Measurements from ENCODE around the gene DNAJB6. TPM values are rescaled to one million over a fixed set of nuclear protein-coding genes. Genes with fewer than 3 reads are reported as not detected.

The DNAJB6 gene
- total RNA-seq, 1 donor from 2014 or later = 95.8 TPM

DNA sequence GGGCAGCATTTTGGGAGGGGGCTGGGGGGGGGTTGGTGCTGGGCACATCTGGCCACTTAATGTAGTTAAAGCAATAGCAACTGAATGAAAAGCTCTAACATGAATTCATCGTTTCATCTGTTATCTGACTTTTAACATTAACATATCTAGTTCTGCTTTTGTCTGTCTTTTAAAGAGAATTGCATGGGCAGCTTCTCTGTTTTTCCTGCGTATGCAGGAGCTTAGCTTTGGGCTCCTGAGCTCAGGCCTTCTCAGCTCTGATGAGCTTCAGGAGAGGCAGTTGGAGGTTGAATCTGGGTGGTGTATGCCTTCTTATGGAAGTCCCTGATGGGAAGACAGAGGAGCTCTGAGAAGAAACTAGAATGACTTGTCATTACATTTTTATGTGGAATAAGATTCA is 58.4 kb downstream of the DNAJB6 start:
- DNase-seq (ENCODE audit: low spot score) = no peak

DNA sequence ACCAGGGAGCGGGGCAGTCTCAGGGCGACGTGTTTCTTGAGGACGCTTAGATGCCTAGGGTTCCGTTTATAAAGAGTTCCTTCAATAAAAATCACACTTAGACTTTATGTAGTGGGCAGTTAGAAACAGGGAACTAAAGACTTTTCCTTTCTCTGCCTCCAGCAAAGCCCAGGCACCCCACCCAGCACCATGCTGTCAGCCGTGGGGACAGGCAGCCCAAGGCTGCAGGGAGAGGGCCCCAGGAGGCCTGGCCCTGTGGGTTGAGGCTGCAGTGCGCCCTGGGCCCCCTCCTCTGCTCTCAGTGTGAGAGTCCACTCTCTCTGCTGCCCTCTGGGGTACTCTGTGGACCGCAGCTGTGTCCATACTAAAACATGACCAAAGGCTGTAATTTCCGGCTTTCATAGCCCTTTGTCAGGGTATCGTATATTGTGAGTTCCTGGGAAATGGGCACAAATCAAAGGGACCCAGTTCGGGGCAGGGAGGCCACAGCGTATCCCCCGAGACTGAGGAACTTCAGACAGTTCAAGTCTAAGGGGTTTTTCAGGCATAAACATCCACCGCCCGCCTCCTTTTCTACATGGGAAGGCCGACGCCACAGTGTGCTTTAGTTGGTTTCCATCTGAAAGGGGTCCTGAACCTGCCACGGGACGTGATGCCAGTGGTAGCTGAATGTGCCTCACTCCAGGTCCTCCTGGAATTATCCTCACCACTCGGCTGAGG is 59.7 kb downstream of the DNAJB6 start:
- DNase-seq (ENCODE audit: low spot score) = no peak

DNA sequence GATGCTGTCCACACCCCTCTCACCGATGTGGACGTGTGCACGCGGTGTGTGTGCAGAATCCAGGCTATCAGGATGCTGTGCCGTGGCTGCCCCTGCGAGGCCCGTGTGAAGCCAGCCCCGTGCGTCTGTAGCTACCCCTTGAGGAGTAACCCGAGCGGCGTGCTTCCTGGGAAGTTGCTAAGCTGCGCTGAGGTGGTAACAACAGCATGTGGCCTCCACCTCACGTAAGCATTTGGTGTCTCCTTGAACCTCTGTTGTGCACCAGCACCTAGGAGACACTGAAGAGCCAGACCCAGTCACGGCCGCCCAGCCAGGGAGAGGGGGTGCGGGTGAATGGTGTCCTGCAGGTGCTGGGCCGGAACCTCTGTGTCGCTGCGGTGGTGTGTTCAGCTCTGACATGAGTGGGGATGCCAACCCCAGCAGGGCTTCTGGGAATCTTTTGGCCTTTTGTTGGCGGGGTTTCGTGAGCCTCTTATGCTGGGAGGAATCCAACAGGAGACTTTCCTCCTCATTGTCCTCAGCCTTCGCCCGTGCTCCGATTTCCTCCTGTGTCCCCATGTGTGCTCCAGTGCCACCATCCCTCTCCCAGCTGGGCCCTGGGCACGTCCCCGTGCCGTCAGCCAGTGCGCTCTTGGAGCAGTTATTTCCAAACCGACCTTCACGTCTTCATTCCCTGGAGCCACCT is 60.4 kb downstream of the DNAJB6 start:
- DNase-seq (ENCODE audit: low spot score) = no peak

DNA sequence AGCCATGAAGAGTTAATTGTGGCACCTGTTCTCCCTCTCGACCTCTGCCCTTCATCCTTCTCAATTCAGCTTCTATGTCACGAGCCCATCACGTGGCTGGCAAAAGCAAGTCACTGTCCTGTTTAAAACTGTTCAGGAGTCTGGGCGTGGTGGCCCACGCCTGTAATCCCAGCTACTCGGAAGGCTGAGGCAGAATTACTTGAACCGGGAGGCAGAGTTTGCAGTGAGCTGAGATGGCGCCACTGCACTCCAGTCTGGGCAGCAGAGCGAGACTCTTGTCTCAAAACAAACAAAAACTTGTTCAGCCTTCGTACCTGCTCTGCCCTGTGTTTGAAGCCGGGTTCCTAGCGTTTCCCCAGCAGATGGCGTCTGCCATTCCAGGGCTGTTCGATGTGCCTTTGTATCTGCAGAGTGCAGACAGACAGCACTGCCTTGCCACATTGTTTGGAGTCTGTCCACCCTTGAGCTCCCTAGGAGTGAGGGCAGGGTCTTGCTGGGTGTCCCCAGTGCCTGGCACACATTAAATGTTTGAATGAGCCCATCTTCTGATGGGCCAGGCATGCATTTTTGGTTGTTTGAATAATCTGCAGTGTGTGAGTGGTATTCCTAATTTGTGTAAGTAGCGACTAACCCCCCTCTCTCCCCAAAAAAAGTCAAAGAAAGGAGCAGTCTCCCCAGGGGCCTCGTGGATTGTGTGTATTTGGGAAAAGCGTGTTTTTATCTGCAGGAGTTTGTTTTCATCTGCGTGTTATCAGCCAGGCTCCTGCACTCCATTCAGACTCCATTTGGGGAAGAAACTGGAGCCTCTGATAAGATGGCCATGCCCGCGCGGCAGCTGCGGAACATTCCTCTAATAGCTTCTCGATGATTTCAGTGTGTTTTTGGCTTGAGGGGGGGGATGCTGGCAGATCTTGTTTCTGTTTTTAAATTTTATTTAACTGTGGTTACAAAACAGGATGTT is 61.2 kb downstream of the DNAJB6 start:
- DNase-seq (ENCODE audit: low spot score) = peak; percentile 40

DNA sequence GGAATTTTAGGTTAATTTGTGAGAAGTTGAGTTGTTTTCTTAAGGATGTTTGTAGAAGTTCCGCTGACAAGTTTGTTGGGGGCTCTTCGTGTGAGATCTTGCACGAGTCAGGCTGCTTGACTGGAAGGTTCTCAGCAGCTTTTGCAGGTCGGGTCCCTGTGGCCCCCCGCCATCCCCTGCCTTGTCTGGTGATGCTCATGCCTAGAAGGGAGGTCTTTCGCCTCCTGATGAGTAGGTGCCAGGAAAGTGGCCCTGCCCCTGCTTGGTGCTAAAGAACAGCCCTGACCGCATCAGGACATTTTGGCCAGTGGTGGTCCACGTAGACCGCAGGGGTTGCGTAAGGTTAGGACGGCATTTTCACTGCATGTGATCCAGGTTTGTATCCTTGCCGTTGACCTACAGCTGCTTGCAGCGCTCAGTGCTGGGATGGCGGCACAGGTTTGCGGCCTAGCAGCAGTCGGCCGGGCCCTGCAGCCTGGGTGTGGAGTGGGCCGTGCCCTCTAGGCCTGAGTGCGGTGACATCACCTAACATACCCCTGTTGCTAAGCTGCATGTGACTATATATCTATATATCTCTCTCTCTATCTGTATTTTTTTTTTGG is 62.4 kb downstream of the DNAJB6 start:
- DNase-seq (ENCODE audit: low spot score) = no peak

DNA sequence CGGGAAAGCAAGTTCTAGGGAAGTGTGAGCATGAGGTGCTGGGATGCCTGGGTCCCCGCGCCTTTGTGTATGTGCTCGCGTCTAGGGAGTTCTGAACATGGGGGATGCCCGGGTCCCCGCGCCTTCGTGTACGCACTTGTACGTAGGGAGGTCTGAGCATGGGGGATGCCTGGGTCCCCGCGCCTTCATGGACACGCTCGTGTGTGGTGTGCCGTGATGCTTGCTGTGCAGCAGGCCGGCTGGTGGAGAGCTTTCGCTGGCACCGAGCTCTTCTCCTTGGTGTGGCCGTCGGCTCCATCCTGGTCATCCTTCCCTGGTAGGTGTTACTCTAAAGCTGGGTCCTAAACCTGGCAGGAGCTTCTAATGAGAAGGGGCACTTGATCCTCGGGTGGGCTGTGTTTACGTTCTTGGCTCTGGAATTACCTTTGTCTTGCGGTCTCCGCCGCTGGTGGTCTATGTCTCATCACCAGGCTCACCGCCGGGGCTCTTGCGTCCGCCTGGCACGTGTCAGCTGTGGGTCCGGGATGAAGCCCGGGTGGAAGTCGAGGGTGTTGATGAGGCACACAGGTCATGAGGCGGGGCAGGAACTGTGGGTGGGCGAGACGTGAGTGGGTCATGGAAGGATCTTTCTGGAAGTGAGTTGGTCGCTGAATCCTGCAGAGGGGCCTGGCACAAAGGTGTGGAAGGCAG is 63.5 kb downstream of the DNAJB6 start:
- DNase-seq (ENCODE audit: low spot score) = no peak

DNA sequence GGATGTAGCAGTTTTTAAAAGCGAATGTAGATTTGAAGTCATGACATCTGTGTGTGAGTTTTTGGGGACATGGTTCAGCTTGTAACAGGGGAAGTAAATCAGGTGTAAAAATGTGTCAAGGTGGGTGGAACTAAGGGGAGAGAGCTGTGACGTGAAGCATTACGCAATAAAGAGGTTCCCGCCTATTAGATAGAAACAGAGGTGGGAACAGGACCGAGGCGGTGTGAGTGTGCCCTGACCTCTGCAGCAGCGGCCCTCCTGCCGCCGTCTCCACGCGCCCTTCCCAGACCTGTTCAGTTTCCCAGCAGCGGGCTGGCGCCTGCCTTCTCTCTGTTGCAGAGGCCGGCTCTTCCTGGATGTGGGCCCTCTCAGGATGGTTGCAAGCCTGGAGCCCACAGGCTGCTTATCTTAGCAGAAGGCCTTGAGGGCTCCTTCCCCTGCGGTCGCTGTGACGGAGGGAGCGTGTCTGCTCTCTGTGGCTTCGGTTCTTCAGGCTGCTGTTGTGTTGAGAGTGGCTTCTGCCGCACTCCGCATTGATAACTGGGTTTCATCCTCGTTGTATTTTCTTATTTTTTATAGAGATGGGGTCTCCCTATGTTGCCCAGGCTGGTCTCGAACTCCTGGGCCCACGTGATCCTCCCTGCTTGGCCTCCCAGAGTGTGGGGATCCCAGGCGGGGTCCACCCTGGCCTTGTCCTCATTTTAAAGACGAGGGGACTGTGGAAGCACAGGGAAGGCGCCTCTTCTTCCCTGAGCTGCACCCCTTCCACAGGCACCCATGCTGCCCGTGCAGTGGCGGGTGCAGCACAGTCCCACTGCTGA is 65.0 kb downstream of the DNAJB6 start:
- DNase-seq (ENCODE audit: low spot score) = no peak

DNA sequence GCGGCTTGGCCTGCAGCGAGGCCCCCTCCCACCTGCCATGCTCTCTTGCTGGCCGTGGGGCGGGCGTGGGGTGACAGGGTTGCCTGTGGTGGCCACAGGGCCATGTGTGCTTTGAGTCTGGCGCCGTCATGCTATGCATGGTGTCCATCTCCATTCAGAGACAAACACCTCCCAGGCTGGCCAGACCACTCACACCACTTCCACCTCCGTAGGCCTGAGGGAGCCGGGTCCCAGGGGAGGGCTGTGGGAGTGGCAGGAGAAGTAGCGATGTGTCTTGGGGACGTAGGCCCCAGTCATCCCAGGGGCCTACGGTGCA is 65.5 kb downstream of the DNAJB6 start:
- DNase-seq (ENCODE audit: low spot score) = no peak

DNA sequence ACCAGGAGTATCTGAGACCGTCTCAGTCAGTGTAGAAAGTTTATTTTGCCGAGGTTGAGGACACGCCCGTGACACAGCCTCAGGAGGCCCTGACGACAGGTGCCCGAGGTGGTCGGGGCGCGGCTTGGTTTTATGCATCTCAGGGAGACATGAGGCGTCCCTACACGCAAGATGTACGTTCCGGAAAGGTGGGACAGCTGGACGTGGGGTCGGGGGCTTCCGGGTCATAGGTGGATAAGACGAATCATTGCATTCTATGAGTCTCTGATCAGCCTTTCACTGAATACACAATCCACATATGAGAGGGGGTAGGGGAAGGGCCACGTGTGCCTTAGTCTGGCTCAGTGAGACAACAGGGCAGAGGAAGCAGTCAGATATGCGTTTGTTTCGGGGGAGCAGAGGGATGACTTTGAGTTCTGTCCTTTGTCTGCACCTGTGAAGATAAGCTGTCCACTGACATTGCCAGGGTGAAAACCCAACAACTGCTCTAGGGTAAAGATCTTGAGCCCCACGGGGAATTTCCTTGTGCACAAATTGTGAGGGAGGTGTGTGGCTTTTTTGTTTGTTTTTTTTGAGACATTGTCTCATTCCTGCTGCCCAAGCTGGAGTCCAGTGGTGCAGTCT is 66.2 kb downstream of the DNAJB6 start:
- DNase-seq (ENCODE audit: low spot score) = no peak

DNA sequence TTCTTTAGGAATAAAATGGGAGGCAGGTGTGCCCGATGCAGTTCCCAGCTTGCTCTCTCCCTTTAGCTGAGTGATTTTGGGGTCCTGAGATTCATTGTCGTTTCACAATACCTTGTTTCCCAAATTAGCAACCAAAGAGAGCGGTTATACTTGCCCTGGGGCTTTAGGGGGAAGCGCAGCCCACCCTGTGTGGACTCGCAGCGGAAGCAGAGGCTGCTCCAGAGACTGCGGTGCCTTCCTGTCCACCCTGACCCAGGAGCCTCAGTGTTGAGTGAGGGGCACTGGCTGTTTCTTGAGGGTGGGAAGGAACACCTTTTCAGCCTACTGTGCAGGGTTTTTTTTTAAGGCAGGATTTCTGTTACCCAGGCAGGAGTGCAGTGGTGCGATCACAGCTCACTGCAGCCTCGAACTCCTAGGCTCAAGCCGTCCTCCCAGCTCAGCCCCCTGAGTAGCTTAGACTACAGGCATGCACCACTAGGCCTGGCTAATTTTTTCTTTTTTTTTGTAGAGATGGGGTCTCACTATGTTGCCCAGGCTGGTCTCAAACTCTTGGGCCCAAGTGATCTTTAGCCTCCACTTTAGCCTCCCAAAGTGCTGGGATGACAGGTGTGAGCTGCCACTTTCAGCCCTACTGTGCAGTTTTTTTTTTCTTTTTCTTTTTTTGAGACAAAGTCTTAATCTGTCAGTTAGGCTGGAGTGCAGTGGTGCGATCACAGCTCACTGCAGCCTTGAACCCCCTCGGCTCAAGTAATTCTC is 67.0 kb downstream of the DNAJB6 start:
- no peak for DNase-seq (ENCODE audit: low spot score)

DNA sequence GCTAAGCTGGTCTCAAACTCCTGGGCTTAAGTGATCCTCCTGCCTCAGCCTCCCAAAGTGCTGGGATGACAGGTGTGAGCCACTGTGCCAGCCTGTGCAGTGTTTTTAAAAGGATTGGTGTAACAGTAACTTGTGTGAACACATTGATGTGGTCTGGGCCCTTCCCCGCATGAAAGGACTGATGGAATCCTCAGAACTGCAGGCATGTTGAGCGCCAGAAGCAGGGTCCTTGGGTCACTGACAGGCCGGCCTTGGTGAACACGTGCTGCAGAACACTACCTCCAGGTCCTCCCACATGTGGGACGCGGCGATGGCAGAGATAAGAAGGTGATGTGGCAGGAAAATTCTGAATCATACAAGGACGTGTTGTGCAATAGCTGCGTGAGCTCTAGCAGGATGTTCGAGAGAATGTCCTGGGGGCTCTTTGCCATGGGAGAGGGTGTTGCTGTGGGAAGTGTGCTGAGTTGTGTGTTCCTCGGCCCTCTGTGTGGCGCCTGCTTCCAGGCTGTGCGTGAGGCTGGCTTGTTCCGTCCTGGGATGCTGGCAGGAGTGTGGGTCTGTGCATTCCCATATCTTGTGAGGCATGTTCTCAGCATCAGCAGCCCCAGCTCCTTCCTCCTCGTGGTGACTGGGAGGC is 68.2 kb downstream of the DNAJB6 start:
- peak; percentile 34 for DNase-seq (ENCODE audit: low spot score)

DNA sequence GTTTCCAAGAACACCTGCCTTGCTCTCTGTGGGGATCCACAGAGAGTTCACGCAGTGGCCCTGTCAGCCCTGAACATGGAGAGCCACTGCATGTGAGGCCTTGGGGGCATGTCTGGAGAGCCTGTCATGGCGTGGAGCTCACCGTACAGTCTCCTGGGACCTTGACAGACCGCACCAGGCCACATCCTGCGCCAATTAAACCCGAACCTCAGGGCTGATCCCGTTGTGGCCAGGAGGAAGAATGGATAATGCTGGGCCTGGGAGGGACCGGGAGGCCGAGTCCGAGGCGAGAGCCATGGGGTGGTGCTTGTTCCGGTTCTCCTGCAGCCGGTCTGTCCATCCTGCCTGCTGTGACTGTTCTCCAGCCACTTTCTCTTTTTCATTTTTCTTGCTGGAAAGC is 68.7 kb downstream of the DNAJB6 start:
- no peak for DNase-seq (ENCODE audit: low spot score)

DNA sequence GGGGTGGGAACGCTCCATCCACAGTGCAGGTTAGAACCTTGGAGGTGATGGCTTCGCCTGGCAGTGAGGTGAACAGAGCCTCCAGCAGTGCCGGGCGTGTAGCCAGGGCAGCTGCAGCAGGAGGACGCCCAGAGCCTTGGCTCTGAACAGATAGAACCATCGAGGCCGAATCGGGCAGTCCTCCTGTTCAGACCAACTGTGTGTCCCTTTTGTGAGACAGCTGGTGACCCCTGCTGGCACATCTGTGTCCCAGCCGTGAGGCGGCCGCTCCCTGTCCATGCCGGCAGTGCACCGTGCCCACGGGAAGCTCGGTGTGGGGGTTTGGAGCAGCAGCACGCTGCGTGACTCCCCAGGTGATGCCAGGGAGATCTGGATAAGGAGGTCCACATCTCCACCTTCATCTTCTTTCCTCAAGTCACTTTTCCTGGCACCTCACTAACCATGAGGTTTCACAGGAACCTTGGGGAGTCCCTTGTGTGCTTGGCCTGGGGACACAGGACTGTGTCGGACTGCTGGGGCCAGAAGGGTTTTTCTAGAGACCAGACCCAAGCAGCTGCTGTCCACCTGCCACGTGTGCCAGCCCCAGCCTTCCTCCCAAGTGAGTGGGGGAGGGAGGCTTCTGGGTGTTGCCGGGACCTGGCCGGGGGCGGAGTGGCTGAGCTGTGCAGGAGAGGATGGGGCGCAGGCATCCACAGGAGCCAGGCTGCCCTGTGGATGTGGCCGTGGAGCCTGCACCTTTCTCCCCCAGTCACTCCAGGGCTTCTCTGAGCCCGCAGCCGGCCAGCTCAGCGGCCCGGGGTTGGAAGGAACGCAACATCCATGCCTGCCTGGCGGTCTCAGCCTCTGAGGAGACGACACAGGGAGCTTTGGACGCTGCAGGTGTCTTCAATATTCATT is 69.4 kb downstream of the DNAJB6 start:
- no peak for DNase-seq (ENCODE audit: low spot score)

DNA sequence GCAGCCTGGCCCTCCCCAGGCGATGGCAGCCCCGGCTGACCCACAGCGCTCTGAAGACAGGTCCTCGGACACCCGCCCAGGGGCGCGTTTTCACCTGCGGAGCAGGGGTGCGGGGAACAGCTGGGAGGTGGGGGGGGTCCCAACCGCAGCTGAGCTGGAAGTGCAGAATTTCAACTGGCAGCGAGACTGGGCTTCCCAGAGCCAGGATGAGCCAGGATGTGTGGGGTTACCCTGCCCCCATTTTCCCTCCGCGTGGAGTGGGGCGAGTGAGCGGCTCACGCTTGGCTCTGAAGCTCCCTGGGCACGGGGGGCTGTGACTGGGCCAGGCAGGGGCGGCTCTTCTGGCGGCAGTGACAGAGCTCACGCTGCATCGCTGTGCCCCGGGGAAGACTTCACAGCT is 70.2 kb downstream of the DNAJB6 start:
- no peak for DNase-seq (ENCODE audit: low spot score)

DNA sequence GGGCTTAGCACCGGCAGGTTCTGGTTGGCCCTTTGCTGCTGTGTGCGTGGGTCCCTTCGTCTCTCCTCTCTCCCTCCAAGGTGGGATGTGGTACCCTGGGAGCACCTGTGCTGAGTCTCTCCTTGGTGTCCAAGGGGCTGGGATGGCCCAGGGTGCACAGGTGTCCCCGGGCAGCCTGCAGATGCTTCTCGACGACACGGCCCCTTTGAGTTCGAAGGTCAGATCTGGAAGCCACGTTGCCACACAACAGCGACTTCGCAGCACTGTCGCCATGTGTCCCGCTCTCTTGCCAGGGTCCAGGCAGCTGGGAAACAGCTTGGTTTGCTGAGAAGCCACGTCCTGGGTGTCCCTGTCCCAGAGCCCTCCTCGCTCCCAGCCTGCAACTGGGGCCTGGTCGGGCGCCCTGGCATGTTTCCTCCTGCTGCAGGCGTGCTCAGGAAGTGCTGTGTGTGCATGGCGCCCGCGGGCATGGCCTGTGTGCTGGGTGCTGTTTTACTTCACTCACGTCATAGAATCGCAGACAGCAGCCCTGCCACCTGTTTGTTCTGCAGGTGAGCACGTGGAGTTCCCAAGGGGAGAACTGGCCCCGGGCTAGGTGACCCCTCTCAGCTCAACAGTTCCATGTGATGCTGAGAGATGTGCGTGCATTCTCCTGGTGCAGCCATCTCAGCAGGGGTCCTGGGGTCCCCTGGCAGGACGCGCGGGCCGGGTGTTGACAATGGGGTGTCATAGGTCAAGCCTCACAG is 70.9 kb downstream of the DNAJB6 start:
- DNase-seq (ENCODE audit: low spot score) = no peak

DNA sequence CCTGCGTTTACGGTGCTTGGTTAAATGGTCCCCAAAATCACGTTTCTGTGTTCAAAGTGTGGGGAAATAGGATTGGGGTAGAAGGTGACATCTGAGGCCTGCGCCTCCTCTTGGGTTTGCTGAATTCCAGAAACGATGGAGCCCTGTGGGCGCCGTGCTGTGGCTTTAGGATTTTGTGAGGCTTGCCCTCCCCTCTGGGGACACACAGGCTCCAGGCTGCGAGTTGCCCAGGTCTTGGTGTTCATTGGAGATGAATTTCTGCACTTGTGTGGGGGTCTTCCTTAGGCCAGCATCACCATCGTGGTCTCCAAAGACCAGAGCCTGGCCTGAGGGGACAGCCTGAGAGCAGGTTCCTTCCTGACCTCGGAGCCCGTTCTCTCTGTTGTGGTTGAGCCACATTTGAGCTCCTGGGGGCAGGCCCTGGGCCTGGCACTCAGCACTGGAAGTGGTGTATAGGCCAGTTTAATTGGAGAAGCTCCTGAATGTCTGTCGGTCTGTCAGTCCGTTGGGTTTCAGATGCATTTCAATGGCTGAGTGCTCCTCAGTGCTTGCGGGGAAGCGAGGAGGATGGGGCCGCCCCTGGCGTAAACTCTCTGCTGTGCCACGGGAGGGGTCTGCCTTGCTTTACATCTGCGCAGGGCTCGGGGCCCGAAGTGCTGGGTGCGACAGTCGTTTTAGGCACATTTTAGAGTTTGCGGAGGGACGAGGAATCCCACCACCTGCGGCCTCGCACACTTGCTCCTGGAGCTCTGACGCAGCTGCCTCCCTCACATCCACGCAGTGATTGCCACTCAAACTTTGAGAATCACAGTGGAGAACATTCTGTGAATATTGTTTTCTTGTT is 71.7 kb downstream of the DNAJB6 start:
- DNase-seq (ENCODE audit: low spot score) = no peak

Data from mucosa of gallbladder (tissue), 1 donor.